Dermis blood vessel endothelial cell (primary cell): Measurements from ENCODE around the gene ZNF775. TPM values are rescaled to one million over a fixed set of nuclear protein-coding genes. Genes with fewer than 3 reads are reported as not detected.

Source experiments
- DNase-seq: peaks from one replicate; pipeline ENCODE4 v3.0.0; 2010
- total RNA-seq: library from RNA; depleted of rRNA; stranded (reverse); fragments of >200 nt; gene quantifications from 2 replicates; pipeline ENCODE4 v1.2.3, GENCODE V29; 2014

The ZNF775 gene
- total RNA-seq, 1 donor from 2014 or later, result 9.7 TPM

GRCh38 chr7:150369748-150370501, 9.2 kb upstream of the ZNF775 start:
- peak; percentile 49 for DNase-seq

DNA sequence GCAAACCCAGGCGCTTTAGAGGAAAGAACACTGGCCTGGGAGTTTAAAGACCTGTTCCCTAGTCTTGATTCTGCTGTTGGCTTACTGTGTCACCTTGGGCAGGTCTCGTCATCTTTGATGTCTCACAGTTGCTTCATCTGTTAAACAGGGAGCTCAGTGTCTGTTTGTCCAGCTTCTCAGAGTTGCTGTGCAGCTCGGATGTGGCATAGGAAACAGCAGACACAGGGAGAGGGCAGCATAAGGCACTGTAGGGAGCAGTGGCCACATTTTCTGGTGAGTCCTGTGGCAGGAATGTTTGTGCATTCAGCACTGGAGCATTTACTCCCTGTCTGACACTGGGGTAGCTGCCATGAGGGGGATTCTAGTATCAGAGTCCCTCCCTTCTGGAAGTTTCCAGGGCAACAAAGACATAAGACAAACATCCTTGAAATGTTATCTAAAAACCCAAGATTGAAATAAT, 8.5 kb upstream of the ZNF775 start:
- DNase-seq, result no peak

GRCh38 chr7:150371131-150371995, 7.8 kb upstream of the ZNF775 start:
- no peak for DNase-seq

GRCh38 chr7:150371996-150372270, 7.2 kb upstream of the ZNF775 start:
- no peak for DNase-seq

DNA sequence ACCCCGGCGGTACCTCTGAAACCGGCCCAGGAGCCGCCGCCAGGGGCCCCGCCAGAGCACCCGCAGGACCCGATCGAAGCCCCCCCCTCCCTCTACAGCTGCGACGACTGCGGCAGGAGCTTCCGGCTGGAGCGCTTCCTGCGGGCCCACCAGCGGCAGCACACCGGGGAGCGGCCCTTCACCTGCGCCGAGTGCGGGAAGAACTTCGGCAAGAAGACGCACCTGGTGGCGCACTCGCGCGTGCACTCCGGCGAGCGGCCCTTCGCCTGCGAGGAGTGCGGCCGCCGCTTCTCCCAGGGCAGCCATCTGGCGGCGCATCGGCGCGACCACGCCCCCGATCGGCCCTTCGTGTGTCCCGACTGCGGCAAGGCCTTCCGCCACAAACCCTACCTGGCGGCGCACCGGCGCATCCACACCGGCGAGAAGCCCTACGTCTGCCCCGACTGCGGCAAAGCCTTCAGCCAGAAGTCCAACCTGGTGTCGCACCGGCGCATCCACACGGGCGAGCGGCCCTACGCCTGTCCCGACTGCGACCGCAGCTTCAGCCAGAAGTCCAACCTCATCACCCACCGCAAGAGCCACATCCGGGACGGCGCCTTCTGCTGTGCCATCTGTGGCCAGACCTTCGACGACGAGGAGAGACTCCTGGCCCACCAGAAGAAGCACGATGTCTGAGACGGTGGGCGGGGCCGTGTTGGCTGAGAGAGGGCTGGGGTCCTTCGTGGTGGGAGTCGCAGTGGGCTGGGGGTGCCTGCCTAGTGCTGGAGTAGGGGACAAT, 6.7 kb upstream of the ZNF775 start:
- DNase-seq, result no peak

GRCh38 chr7:150373049-150373801, 5.9 kb upstream of the ZNF775 start:
- DNase-seq, result no peak

DNA sequence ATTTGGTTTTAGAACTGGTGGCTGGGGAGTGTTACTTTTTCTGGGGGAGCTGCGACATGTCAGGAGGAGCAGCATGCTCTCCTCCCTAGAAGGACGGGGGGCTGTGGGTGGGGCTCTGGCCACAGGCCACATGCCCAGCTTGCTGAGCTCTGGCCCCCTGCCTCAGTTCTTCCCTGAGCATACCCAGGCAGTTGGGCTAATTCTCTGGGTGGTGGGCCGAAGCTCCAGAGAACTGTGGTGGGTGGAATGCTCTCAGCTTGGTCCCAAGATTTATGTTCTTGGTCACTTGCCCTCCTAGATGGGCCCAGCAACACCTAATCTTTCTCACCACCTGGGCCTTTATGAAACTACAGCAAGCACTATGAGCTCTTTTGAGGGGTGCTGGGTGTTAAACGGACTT, 5.1 kb upstream of the ZNF775 start:
- no peak for DNase-seq

- no peak for DNase-seq
Observed at GRCh38 chr7:150374472-150374871, 4.7 kb upstream of the ZNF775 start.

DNA sequence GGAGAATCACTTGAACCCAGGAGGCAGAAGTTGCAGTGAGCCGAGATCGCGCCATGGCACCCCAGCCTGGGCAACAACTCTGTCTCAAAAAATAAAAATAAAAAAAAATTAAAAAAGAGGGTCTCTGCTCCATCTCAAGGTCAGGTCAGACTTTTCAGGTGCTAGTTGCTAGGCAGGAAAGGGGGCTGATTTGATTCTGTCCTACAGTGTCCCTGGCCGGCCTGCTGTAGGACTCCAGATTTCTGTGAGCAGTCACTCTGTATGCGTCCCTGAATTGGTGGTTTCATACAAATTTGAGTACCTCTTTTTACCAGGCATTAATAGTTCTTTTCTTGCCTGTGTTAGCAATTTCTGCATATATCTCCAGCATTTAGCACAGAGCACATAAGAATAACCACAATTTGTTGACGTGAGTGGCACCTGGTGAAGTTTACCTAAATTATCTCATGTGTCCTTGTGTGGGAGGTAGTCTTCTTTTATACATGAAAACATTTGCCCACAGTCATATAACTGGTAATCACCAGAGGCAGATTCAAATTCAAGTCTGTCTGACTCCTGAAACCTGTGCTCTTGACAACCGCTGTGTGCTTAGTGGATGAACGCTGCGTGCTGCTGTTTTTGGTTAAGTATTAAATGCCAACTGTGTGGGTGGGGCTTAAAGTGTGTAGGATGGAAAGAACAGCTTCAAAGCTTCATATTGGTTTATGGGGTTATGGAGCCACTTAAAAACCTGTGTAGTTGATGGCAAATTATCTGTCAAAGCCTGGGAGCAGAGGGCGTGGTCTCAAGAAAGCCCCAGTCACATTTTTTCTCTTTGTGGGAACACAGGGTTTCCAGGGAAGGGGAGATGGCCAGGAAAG, 3.2 kb upstream of the ZNF775 start:
- DNase-seq, result no peak

- DNase-seq, result no peak
Observed at GRCh38 chr7:150376560-150376959, 2.6 kb upstream of the ZNF775 start.

DNA sequence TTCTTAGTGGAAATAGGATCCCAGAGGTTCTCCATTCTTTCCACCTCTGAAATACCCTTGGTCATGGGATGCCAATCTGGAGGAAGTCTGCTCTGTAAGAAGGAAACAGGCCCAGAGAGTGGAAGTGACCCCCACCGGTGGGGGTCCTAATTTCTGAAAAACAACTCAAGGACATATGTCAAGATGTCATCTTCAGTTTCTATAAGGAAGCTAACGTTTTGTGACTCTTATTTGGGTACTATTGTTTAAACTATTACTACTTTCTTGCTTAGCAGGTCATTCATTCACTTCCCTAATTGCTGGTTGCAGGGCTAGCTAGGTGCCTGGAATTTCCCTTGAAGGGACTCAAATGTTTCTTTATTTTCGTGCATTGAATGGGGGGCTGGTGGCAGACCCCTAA, 1.9 kb upstream of the ZNF775 start:
- DNase-seq, result peak; percentile 56

- no peak for DNase-seq
Observed at GRCh38 chr7:150377635-150378034, 1.5 kb upstream of the ZNF775 start.

GRCh38 chr7:150378115-150378852, 846 bp upstream of the ZNF775 start:
- DNase-seq, result peak; percentile 88

- DNase-seq, result peak; percentile 37
Observed at GRCh38 chr7:150379441-150380379, 580 bp downstream of the ZNF775 start.

GRCh38 chr7:150380463-150380862, 1.3 kb downstream of the ZNF775 start:
- no peak for DNase-seq

DNA sequence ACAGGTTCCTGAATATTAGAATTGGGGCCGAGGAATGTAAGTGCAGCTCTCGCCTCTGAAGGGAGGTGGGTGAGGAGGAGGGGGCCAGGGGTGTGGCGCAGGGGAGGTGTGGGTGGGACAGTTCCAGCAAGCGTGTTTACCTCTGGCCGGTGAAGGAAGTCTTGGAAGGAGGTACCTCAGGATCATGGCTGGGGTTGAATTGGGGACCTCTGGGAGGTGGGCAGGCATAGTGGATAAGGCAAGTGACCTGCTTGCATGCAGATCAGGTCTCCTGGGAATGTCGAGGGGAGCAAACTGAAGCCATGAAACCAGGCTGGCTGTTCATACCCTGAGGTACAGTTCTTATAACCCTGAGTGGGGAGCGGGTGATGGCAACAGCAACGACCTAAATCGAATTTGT, 2.0 kb downstream of the ZNF775 start:
- no peak for DNase-seq

DNA sequence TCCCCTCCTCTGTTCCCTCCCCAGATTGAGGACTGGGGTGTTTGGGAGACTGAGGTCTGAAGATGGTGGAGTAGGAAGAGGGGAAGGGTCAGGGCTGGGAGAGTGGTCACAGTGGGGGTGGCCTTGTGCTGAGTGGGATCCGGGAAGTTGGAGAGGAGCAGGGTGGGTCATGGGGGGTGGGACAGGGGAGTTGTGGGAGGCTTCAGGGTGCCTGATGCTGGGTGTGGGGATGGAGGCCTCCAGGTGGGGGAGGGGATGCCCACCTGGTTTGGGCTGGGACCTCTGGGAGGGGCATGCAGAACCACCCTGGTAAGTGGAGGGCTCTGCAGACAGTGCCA, 2.6 kb downstream of the ZNF775 start:
- no peak for DNase-seq

GRCh38 chr7:150382123-150382843, 3.2 kb downstream of the ZNF775 start:
- DNase-seq, result no peak

DNA sequence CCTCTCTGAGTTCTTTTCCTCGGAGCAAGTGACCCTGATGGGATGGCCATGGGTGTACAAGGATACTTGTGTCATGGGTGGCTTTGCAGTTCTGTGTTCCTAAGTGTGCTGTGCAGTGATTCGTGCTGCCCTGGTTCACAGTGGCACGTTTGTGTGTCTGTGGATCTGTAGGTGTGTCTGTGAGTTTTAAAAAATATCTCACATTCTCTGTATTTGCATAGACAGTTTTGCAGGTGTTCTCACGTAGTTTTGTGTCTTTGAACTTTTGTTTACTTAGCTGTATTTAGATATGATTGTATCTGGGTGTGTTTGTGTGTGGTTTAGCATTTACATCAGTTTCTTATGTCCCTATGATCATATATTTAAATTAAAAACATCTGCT, 3.7 kb downstream of the ZNF775 start:
- DNase-seq, result no peak
